Neural crest cell (in vitro differentiated cells): ENCODE results near the gene ABHD8. TPM values are rescaled to one million over a fixed set of nuclear protein-coding genes. Genes with fewer than 3 reads are reported as not detected.

Experiments used
- DNase-seq: peaks from one replicate; pipeline ENCODE4 v3.0.0; 2021; ENCODE audit warnings: low read depth, mixed read lengths, low spot score
- H3K27ac Mint-ChIP-seq: one replicate; pipeline ENCODE4 v1.8.0; 2021; ENCODE audit warnings: mild to moderate bottlenecking, mixed read lengths; ENCODE audit not compliant: unreplicated experiment
- H3K27me3 Mint-ChIP-seq: 2 replicates; pipeline ENCODE4 v1.8.0; 2021; ENCODE audit warnings: low read depth, mild to moderate bottlenecking, mixed read lengths
- H3K36me3 Mint-ChIP-seq: 2 replicates; pipeline ENCODE4 v1.8.0; 2021; ENCODE audit warnings: low read depth, mild to moderate bottlenecking, mixed read lengths
- H3K4me1 Mint-ChIP-seq: 2 replicates; pipeline ENCODE4 v1.8.0; 2021; ENCODE audit warnings: mixed read lengths
- H3K4me3 Mint-ChIP-seq: one replicate; pipeline ENCODE4 v1.8.0; 2021; ENCODE audit warnings: mild to moderate bottlenecking, mixed read lengths
- H3K9me3 Mint-ChIP-seq: 2 replicates; pipeline ENCODE4 v1.8.0; 2021; ENCODE audit warnings: mixed read lengths
- CTCF ChIP-seq: fragments of 200-600 bp; sonication (generic); conservative IDR thresholded peaks from 2 replicates; pipeline ENCODE4 v1.5.0; 2021; ENCODE audit warnings: antibody characterized with exemption, mild to moderate bottlenecking
- total RNA-seq: library from RNA; stranded (reverse); gene quantifications from 2 replicates; pipeline ENCODE4 v1.2.1, GENCODE V29; 2021

ABHD8 gene
- total RNA-seq, 1 donor from 2014 or later = 8.5 TPM

GRCh38 chr19:17243211-17243829, 59.9 kb downstream of the ABHD8 start:
- H3K4me1 Mint-ChIP-seq = peaks cover 56% of the 10 kb centered on the region

GRCh38 chr19:17242431-17243208, 60.6 kb downstream of the ABHD8 start:
- no peaks in the 10 kb centered on the region for H3K9me3 Mint-ChIP-seq
- H3K36me3 Mint-ChIP-seq = peaks cover 3% of the 10 kb centered on the region
- TF ChIP-seq CTCF = no peak
- H3K27me3 Mint-ChIP-seq = peaks cover 5% of the 10 kb centered on the region
- no peak overlapping the region for H3K27ac Mint-ChIP-seq
- peaks cover 49% of the 10 kb centered on the region for H3K4me1 Mint-ChIP-seq
- no peak for DNase-seq
- peak overlapping the region; percentile 98 for H3K4me3 Mint-ChIP-seq

More at GRCh38 chr19:17243211-17243829, 59.9 kb downstream of the ABHD8 start:
- Mint-ChIP-seq H3K36me3 (peaks cover 3% of the 10 kb centered on the region), H3K4me3 (peak overlapping the region; percentile 98), H3K9me3 (no peaks in the 10 kb centered on the region), H3K27me3 (peaks cover 8% of the 10 kb centered on the region), H3K27ac (no peak overlapping the region)
- no peak for TF ChIP-seq CTCF
- DNase-seq = no peak

Other genes starting within 250 kb of the ABHD8 start
- gene HAUS8, start 228.0 kb downstream of the ABHD8 start, total RNA-seq = 36.5 and 46.4 TPM in 2 replicates
- 113 and 119 TPM in 2 replicates for gene MYO9B, start 227.6 kb downstream of the ABHD8 start, total RNA-seq
- gene USE1, start 88.1 kb downstream of the ABHD8 start, total RNA-seq = 15.7 and 17.6 TPM in 2 replicates
- 10.4 and 12.0 TPM in 2 replicates for gene OCEL1, start 77.2 kb downstream of the ABHD8 start, total RNA-seq
- gene NR2F6, start 57.5 kb downstream of the ABHD8 start, total RNA-seq = 52.8 and 57.6 TPM in 2 replicates
- 0.23 and 0.57 TPM in 2 replicates for gene USHBP1, start 38.7 kb downstream of the ABHD8 start, total RNA-seq
- gene BABAM1, start 36.0 kb downstream of the ABHD8 start, total RNA-seq = 79.1 and 89.3 TPM in 2 replicates
- gene ANKLE1, start 21.5 kb downstream of the ABHD8 start, total RNA-seq = 4.5 and 4.9 TPM in 2 replicates
- gene MRPL34, start 2.4 kb upstream of the ABHD8 start, total RNA-seq = 73.4 and 74.2 TPM in 2 replicates
- gene DDA1, start 6.1 kb upstream of the ABHD8 start, total RNA-seq = 44.9 and 49.9 TPM in 2 replicates
- 37.4 and 43.3 TPM in 2 replicates for gene ANO8, start 31.4 kb upstream of the ABHD8 start, total RNA-seq
- gene GTPBP3, start 34.1 kb upstream of the ABHD8 start, total RNA-seq = 57.8 TPM in 2 replicates
- 0.82 and 1.8 TPM in 2 replicates for gene PLVAP, start 73.9 kb upstream of the ABHD8 start, total RNA-seq
- not detected in 2 replicates for gene CCDC194, start 90.8 kb upstream of the ABHD8 start, total RNA-seq
- not detected in 2 replicates for gene BST2, start 102.2 kb upstream of the ABHD8 start, total RNA-seq
- 47.6 and 48.1 TPM in 2 replicates for gene MVB12A, start 116.6 kb upstream of the ABHD8 start, total RNA-seq
- 0.71 and 0.96 TPM in 2 replicates for gene TMEM221, start 145.2 kb upstream of the ABHD8 start, total RNA-seq
- not detected in 2 replicates for gene NXNL1, start 157.5 kb upstream of the ABHD8 start, total RNA-seq
- gene SLC27A1, start 167.1 kb upstream of the ABHD8 start, total RNA-seq = 17.4 and 17.9 TPM in 2 replicates
- gene PGLS, start 208.2 kb upstream of the ABHD8 start, total RNA-seq = 91.2 and 99.7 TPM in 2 replicates